HCT116 (cell line): Measurements from ENCODE around the gene FLT4. TPM values are rescaled to one million over a fixed set of nuclear protein-coding genes. Genes with fewer than 3 reads are reported as not detected.

Experiments used
- ATAC-seq: fragments of 200-7000 bp; cut with Tn5 transposase; 2 replicates; pipeline ENCODE4 v1.9.1; 2020; ENCODE audit warnings: mild to moderate bottlenecking, moderate library complexity
- BruUV-seq: library from RNA; stranded (reverse); fragments of 400-500 nt; replicated peaks from 2 replicates; lab custom pipeline; 2021; lab: Mats Ljungman, UMichigan
- CTCF ChIA-PET: fragments of 300-600 bp; sonication (Branson Sonifier 250); formaldehyde crosslinking; loops from one replicate; lab custom pipeline; 2021; ENCODE audit warnings: antibody characterized with exemption; lab: Charles Lee
- POLR2A ChIA-PET: fragments of 300-600, 350-600 bp; sonication (Branson Sonifier 250); formaldehyde crosslinking; loops from one replicate; lab custom pipeline; 2021; ENCODE audit warnings: antibody characterized with exemption; lab: Charles Lee
- RAD21 ChIA-PET, 2 experiments: fragments of 300-600 bp; sonication (Branson Sonifier 250); formaldehyde crosslinking; loops; one replicate each; lab custom pipeline; 2023; ENCODE audit warnings: low total read pairs in 2 of 2; ENCODE audit not compliant: uncharacterized antibody in 2 of 2, unreplicated experiment in 2 of 2, low non-redundant PET in 1 of 2; lab: Charles Lee
- DNase-seq: peaks from one replicate; pipeline ENCODE4 v3.0.0-alpha.2; 2010; ENCODE audit warnings: low read depth, low spot score
- H2AFZ ChIP-seq: fragments of 200-600 bp; shearing (Covaris generic), sonication (generic); 2 replicates; pipeline ENCODE4 v1.6.1; 2017; ENCODE audit warnings: low read depth, mixed run types, mixed read lengths, antibody characterized with exemption, low read length; ENCODE audit not compliant: poor library complexity, severe bottlenecking
- H3K27ac ChIP-seq: 2 replicates; pipeline ENCODE4 v1.5.1; 2012; ENCODE audit warnings: low read depth, low read length
- H3K27me3 ChIP-seq: fragments of 200-600 bp; sonication (generic); 2 replicates; pipeline ENCODE4 v1.6.1; 2016; ENCODE audit warnings: mixed run types, low read length, mixed read lengths; ENCODE audit not compliant: insufficient read depth
- H3K36me3 ChIP-seq, 2 experiments: fragments of 200-500 bp in 1 of 2; fragments of 200-600 bp in 1 of 2; sonication (Bioruptor generic) in 1 of 2; sonication (generic) in 1 of 2; 2 replicates each; pipeline versions ENCODE4 v1.5.1 to v1.6.1; 2014 to 2016; ENCODE audit warnings: low read length in 2 of 2, inconsistent platforms in 1 of 2, mixed read lengths in 1 of 2, mixed run types in 1 of 2; ENCODE audit not compliant: insufficient read depth in 2 of 2, control insufficient read depth in 1 of 2
- H3K4me1 ChIP-seq, 2 experiments: fragments of 200-600 bp in 1 of 2; sonication (generic) in 1 of 2; 2 replicates each; pipeline versions ENCODE4 v1.5.1 to v1.6.1; 2012 to 2017; ENCODE audit warnings: low read length in 2 of 2, inconsistent platforms in 1 of 2, mild to moderate bottlenecking in 1 of 2, mixed read lengths in 1 of 2, mixed run types in 1 of 2, moderate library complexity in 1 of 2; ENCODE audit not compliant: insufficient read depth in 2 of 2, control insufficient read depth in 1 of 2
- H3K4me2 ChIP-seq: fragments of 200-600 bp; sonication (generic); 2 replicates; pipeline ENCODE4 v1.6.1; 2017; ENCODE audit warnings: mixed run types, low read length, mixed read lengths
- H3K4me3 ChIP-seq, 2 experiments: fragments of 200-600 bp in 1 of 2; sonication (generic) in 1 of 2; replicated peaks in 1 of 2; 2 replicates each; pipeline ENCODE4 v1.5.1; 2011 to 2016; ENCODE audit warnings: low read length in 2 of 2, control low read depth in 1 of 2, low read depth in 1 of 2, mild to moderate bottlenecking in 1 of 2, mixed read lengths in 1 of 2, mixed run types in 1 of 2
- H3K79me2 ChIP-seq: fragments of 200-600 bp; sonication (generic); 2 replicates; pipeline ENCODE4 v1.6.1; 2017; ENCODE audit warnings: mild to moderate bottlenecking, mixed run types, low read length, moderate library complexity, mixed read lengths; ENCODE audit not compliant: insufficient read depth
- H3K9ac ChIP-seq: fragments of 200-600 bp; sonication (generic); 2 replicates; pipeline ENCODE4 v1.6.1; 2016; ENCODE audit warnings: low read length, mixed read lengths
- H3K9me2 ChIP-seq: fragments of 200-600 bp; sonication (generic), shearing (Covaris generic); 2 replicates; pipeline ENCODE4 v1.6.1; 2017; ENCODE audit warnings: mixed run types, mild to moderate bottlenecking, moderate library complexity; ENCODE audit not compliant: insufficient read depth
- H3K9me3 ChIP-seq, 2 experiments: fragments of 200-500 bp in 1 of 2; fragments of 200-600 bp in 1 of 2; sonication (Bioruptor generic) in 1 of 2; sonication (generic) in 1 of 2; 2 replicates each; pipeline ENCODE4 v1.6.1; 2014 to 2017; ENCODE audit warnings: low read length in 2 of 2, mixed read lengths in 2 of 2, inconsistent platforms in 1 of 2, low read depth in 1 of 2, mild to moderate bottlenecking in 1 of 2, mixed run types in 1 of 2, moderate library complexity in 1 of 2; ENCODE audit not compliant: control insufficient read depth in 1 of 2, insufficient read depth in 1 of 2
- H4K20me1 ChIP-seq: fragments of 200-600 bp; sonication (generic), shearing (Covaris generic); 2 replicates; pipeline ENCODE4 v1.6.1; 2017; ENCODE audit warnings: mixed run types, mild to moderate bottlenecking, moderate library complexity; ENCODE audit not compliant: insufficient read depth
- ATF3 ChIP-seq: IDR thresholded peaks from 2 replicates; pipeline ENCODE4 v1.6.1; 2012
- CBX3 ChIP-seq: IDR thresholded peaks from 2 replicates; pipeline ENCODE4 v1.6.1; 2012; ENCODE audit warnings: low read depth
- CEBPB ChIP-seq: IDR thresholded peaks from 2 replicates; pipeline ENCODE4 v1.6.1; 2012; ENCODE audit warnings: low read depth
- CTCF ChIP-seq, 3 experiments: fragments of 200-600 bp in 1 of 3; sonication (generic) in 1 of 3; IDR thresholded peaks in 2 of 3; conservative IDR thresholded peaks in 1 of 3; 2 replicates each; pipeline ENCODE4 v1.5.1; 2012 to 2017; ENCODE audit warnings: low read depth in 2 of 3, low read length in 2 of 3, antibody characterized with exemption in 1 of 3, borderline replicate concordance in 1 of 3, control low read depth in 1 of 3, mild to moderate bottlenecking in 1 of 3, mixed read lengths in 1 of 3, mixed run types in 1 of 3, moderate library complexity in 1 of 3; ENCODE audit not compliant: insufficient read depth in 1 of 3
- ELF1 ChIP-seq: IDR thresholded peaks from 2 replicates; pipeline ENCODE4 v1.6.1; 2012; ENCODE audit warnings: low read depth, borderline replicate concordance
- EZH2phosphoT487 ChIP-seq: fragments of 200-600 bp; IDR thresholded peaks from 2 replicates; pipeline ENCODE4 v1.6.1; 2018; ENCODE audit warnings: antibody characterized with exemption, borderline replicate concordance
- JUND ChIP-seq: IDR thresholded peaks from 2 replicates; pipeline ENCODE4 v1.6.1; 2012
- MAX ChIP-seq: IDR thresholded peaks from 2 replicates; pipeline ENCODE4 v1.6.1; 2012
- POLR2A ChIP-seq: IDR thresholded peaks from 2 replicates; pipeline ENCODE4 v1.7.0; 2011; ENCODE audit warnings: borderline replicate concordance; ENCODE audit not compliant: insufficient read depth, insufficient read length; ENCODE audit errors: extremely low read depth
- POLR2AphosphoS5 ChIP-seq: IDR thresholded peaks from 2 replicates; pipeline ENCODE4 v1.6.1; 2011; ENCODE audit warnings: mild to moderate bottlenecking, low read depth, low read length, moderate library complexity
- RAD21 ChIP-seq: IDR thresholded peaks from 2 replicates; pipeline ENCODE4 v1.6.1; 2012; ENCODE audit warnings: low read depth, mild to moderate bottlenecking
- SIN3A ChIP-seq: IDR thresholded peaks from 2 replicates; pipeline ENCODE4 v1.6.1; 2012; ENCODE audit warnings: low read depth
- SRF ChIP-seq: IDR thresholded peaks from 2 replicates; pipeline ENCODE4 v1.6.1; 2012; ENCODE audit warnings: low read depth
- YY1 ChIP-seq: IDR thresholded peaks from 2 replicates; pipeline ENCODE4 v1.6.1; 2011; ENCODE audit warnings: low read length, low read depth, moderate library complexity, mild to moderate bottlenecking; ENCODE audit not compliant: insufficient replicate concordance; ENCODE audit errors: extremely low read depth
- ZBTB33 ChIP-seq: IDR thresholded peaks from 2 replicates; pipeline ENCODE4 v1.6.1; 2011; ENCODE audit warnings: mild to moderate bottlenecking, low read length, moderate library complexity; ENCODE audit not compliant: insufficient replicate concordance; ENCODE audit errors: extremely low read depth
- ZFX ChIP-seq: fragments of 450-650 bp; IDR thresholded peaks from 2 replicates; pipeline ENCODE4 v1.6.1; 2017
- ZNF274 ChIP-seq: fragments of 200-500 bp; sonication (Bioruptor generic); IDR thresholded peaks from 2 replicates; pipeline ENCODE4 v1.6.1; 2014; ENCODE audit warnings: mild to moderate bottlenecking, low read depth, low read length, inconsistent platforms
- intact Hi-C: fragments of 100-400 bp; cut with micrococcal nuclease; formaldehyde crosslinking; loops from 2 replicates; pipeline ENCODE4 v1.10.0; 2022
- total RNA-seq: library from RNA; stranded (reverse); gene quantifications from one replicate; pipeline ENCODE4 v1.2.1, GENCODE V29; 2021; ENCODE audit not compliant: unreplicated experiment

The FLT4 gene
- total RNA-seq, 1 experiment from 2014 or later = 0.17 TPM

GRCh38 chr5:180640611-180640860 is 8.9 kb downstream of the FLT4 start (continued):
- TF ChIP-seq CTCF (IDR thresholded peaks at IDR 0.05 in 2 of 3, conservative IDR thresholded peaks at IDR 0.05 in 1 of 3; ENCODE audit: borderline replicate concordance in 1 of 3, insufficient read depth in 1 of 3, low read depth in 2 of 3, low read length in 2 of 3) (no peak), YY1 (no peak), ZFX (no peak), ELF1 (no peak), CEBPB (no peak), RAD21 (no peak), POLR2A (no peak), MAX (no peak), ATF3 (no peak), POLR2AphosphoS5 (no peak), EZH2phosphoT487 (no peak)

- H3K27me3 ChIP-seq = no peaks in the 10 kb centered on the region
- BruUV-seq = no TSS peak
- TF ChIP-seq JUND (no peak), YY1 (no peak), SRF (no peak), ATF3 (no peak), CBX3 (no peak), SIN3A (no peak), ELF1 (no peak), EZH2phosphoT487 (no peak), MAX (no peak), ZNF274 (no peak), ZBTB33 (no peak)
Measured at GRCh38 chr5:180639741-180640610, 9.4 kb downstream of the FLT4 start.

More at GRCh38 chr5:180639741-180640610, 9.4 kb downstream of the FLT4 start:
- Histone ChIP-seq H3K9me3 (no peaks in the 10 kb centered on the region), H3K4me1 (no peaks in the 10 kb centered on the region), H3K4me3 (no peak overlapping the region), H2AFZ (no peak overlapping the region), H3K36me3 (no peaks in the 10 kb centered on the region), H3K27ac (no peak overlapping the region), H3K9me2 (no peaks in the 10 kb centered on the region), H3K79me2 (no peaks in the 10 kb centered on the region), H3K9ac (no peak overlapping the region), H4K20me1 (no peaks in the 10 kb centered on the region), H3K4me2 (no peak overlapping the region)
- POLR2A ChIA-PET = no interaction called here
- intact Hi-C loops = no loop called here
- DNase-seq (no peak), ATAC-seq (no peak)
- CTCF ChIA-PET = no interaction called here
- RAD21 ChIA-PET = no interaction called here
